ENCODE results near the gene TMIGD3. TPM values are rescaled to one million over a fixed set of nuclear protein-coding genes. Genes with fewer than 3 reads are reported as not detected.

Gene TMIGD3
- total RNA-seq, 1 experiment from 2014 or later, result not detected

GRCh38 chr1:111453706-111454105, 49.7 kb downstream of the TMIGD3 start:
- Histone ChIP-seq H3K4me3 (ENCODE audit: low read length) (no peak overlapping the region), H3K27ac (ENCODE audit: low read length) (no peak overlapping the region), H3K27me3 (ENCODE audit: low read length) (no peaks in the 10 kb centered on the region), H3K9me3 (ENCODE audit: low read length) (no peaks in the 10 kb centered on the region), H3K36me3 (ENCODE audit: low read depth, low read length) (peaks cover 58% of the 10 kb centered on the region), H3K79me2 (ENCODE audit: low read length) (peaks cover 68% of the 10 kb centered on the region), H3K9ac (ENCODE audit: low read length) (no peak overlapping the region), H3F3A (ENCODE audit: low read length, unreplicated experiment) (no peaks in the 10 kb centered on the region), H3K9me2 (replicated peaks; ENCODE audit: low read length) (no peaks in the 10 kb centered on the region), H3K4me1 (ENCODE audit: insufficient read depth, low read length) (peaks cover 14% of the 10 kb centered on the region), H2AFZ (ENCODE audit: low read length) (no peak overlapping the region), H4K20me1 (ENCODE audit: low read length) (peaks cover 16% of the 10 kb centered on the region; the same call in 1 of the 2 replicates), H3K4me2 (ENCODE audit: low read length) (no peak overlapping the region)
- no peak for ATAC-seq
- ChIA-PET POLR2A (ENCODE audit: unreplicated experiment) (no interaction called here), CTCF (no interaction called here)
- BruUV-seq (replicated peaks), result no TSS peak
- no peak for DNase-seq
- TF ChIP-seq CTCF (conservative IDR thresholded peaks at IDR 0.05; ENCODE audit: low read depth, low read length) (no peak), EZH2 (IDR thresholded peaks at IDR 0.05; ENCODE audit: low read length, unreplicated experiment) (no peak), EZH2phosphoT487 (IDR thresholded peaks at IDR 0.05; ENCODE audit: borderline replicate concordance, low read length) (no peak)
- intact Hi-C loops (cut with micrococcal nuclease), result no loop called here

GRCh38 chr1:111452581-111452980, 50.9 kb downstream of the TMIGD3 start:
- H2AFZ ChIP-seq (ENCODE audit: low read length), result no peak overlapping the region
- H3K9ac ChIP-seq (ENCODE audit: low read length), result no peak overlapping the region
- H3K36me3 ChIP-seq (ENCODE audit: low read depth, low read length), result peaks cover 46% of the 10 kb centered on the region; the same call in 1 of the 2 replicates
- no peaks in the 10 kb centered on the region for H3K9me3 ChIP-seq (ENCODE audit: low read length)
- TF ChIP-seq EZH2 (IDR thresholded peaks at IDR 0.05; ENCODE audit: low read length, unreplicated experiment), result no peak
- TF ChIP-seq CTCF (conservative IDR thresholded peaks at IDR 0.05; ENCODE audit: low read depth, low read length), result no peak
- no peak for TF ChIP-seq EZH2phosphoT487 (IDR thresholded peaks at IDR 0.05; ENCODE audit: borderline replicate concordance, low read length)
- ATAC-seq, result no peak
- no peak overlapping the region for H3K4me3 ChIP-seq (ENCODE audit: low read length)
- H3K4me1 ChIP-seq (ENCODE audit: insufficient read depth, low read length), result peaks cover 16% of the 10 kb centered on the region
- no peaks in the 10 kb centered on the region for H3F3A ChIP-seq (ENCODE audit: low read length, unreplicated experiment)
- H3K79me2 ChIP-seq (ENCODE audit: low read length), result peaks cover 79% of the 10 kb centered on the region
- POLR2A ChIA-PET (ENCODE audit: unreplicated experiment), result interaction anchor here (0.6 kb wide), 1 partner anchor 516 kb away, joined by 3 read pairs; no protein-coding TSS in a partner anchor
- H3K27me3 ChIP-seq (ENCODE audit: low read length), result no peaks in the 10 kb centered on the region
- CTCF ChIA-PET, result no interaction called here
- intact Hi-C loops (cut with micrococcal nuclease), result no loop called here
- peaks cover 21% of the 10 kb centered on the region for H4K20me1 ChIP-seq (ENCODE audit: low read length)
- H3K27ac ChIP-seq (ENCODE audit: low read length), result no peak overlapping the region
- no peaks in the 10 kb centered on the region for H3K9me2 ChIP-seq (replicated peaks; ENCODE audit: low read length)
- DNase-seq, result no peak
- no peak overlapping the region for H3K4me2 ChIP-seq (ENCODE audit: low read length)
- BruUV-seq (replicated peaks), result no TSS peak

- Histone ChIP-seq H2AFZ (ENCODE audit: low read length) (no peak overlapping the region), H3K36me3 (ENCODE audit: low read depth, low read length) (peaks cover 36% of the 10 kb centered on the region), H3K4me2 (ENCODE audit: low read length) (peak overlapping the region; percentile 86), H3K27ac (ENCODE audit: low read length) (no peak overlapping the region), H3K4me1 (ENCODE audit: insufficient read depth, low read length) (peaks cover 32% of the 10 kb centered on the region), H3K9me2 (replicated peaks; ENCODE audit: low read length) (no peaks in the 10 kb centered on the region), H3K9me3 (ENCODE audit: low read length) (no peaks in the 10 kb centered on the region), H3K79me2 (ENCODE audit: low read length) (peaks cover 98% of the 10 kb centered on the region), H4K20me1 (ENCODE audit: low read length) (peaks cover 35% of the 10 kb centered on the region), H3F3A (ENCODE audit: low read length, unreplicated experiment) (no peaks in the 10 kb centered on the region), H3K27me3 (ENCODE audit: low read length) (no peaks in the 10 kb centered on the region), H3K4me3 (ENCODE audit: low read length) (peak overlapping the region; percentile 91), H3K9ac (ENCODE audit: low read length) (peak overlapping the region; percentile 98)
- BruUV-seq (replicated peaks), result no TSS peak
- ATAC-seq (no peak), DNase-seq (no peak)
- TF ChIP-seq CTCF (conservative IDR thresholded peaks at IDR 0.05; ENCODE audit: low read depth, low read length) (no peak), EZH2phosphoT487 (IDR thresholded peaks at IDR 0.05; ENCODE audit: borderline replicate concordance, low read length) (no peak), EZH2 (IDR thresholded peaks at IDR 0.05; ENCODE audit: low read length, unreplicated experiment) (no peak)
- intact Hi-C loops (cut with micrococcal nuclease), result no loop called here
- CTCF ChIA-PET, result no interaction called here
- POLR2A ChIA-PET (ENCODE audit: unreplicated experiment), result no interaction called here
Observed at GRCh38 chr1:111450185-111450584, 53.2 kb downstream of the TMIGD3 start.

All from PC-3 (cell line).